ENCODE data around the gene ONECUT3. TPM values are rescaled to one million over a fixed set of nuclear protein-coding genes. Genes with fewer than 3 reads are reported as not detected.

The ONECUT3 gene
- total RNA-seq, 1 experiment from 2014 or later = 0.04 TPM

GRCh38 chr19:1767464-1767933, 14.2 kb downstream of the ONECUT3 start:
- DNase-seq (ENCODE audit: low spot score) (peak; percentile 79), ATAC-seq (peak; percentile 59)
- TF ChIP-seq, protein P1, sequence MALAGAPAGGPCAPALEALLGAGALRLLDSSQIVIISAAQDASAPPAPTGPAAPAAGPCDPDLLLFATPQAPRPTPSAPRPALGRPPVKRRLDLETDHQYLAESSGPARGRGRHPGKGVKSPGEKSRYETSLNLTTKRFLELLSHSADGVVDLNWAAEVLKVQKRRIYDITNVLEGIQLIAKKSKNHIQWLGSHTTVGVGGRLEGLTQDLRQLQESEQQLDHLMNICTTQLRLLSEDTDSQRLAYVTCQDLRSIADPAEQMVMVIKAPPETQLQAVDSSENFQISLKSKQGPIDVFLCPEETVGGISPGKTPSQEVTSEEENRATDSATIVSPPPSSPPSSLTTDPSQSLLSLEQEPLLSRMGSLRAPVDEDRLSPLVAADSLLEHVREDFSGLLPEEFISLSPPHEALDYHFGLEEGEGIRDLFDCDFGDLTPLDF (CRISPR knock-in tag; IDR thresholded peaks at IDR 0.05) = no peak
- TF ChIP-seq CTCF (IDR thresholded peaks at IDR 0.05) = peak; percentile 96
- peaks cover 17% of the 10 kb centered on the region for H3K9me3 Mint-ChIP-seq
- CTCF ChIA-PET = interaction anchor here (0.5 to 9.4 kb wide), 52 partner anchors 8 to 324 kb away, joined by 3 to 161 read pairs (median 5); partner anchors contain the start of genes ATP8B3, MBD3, REEP6 and TCF3
- H3K27ac Mint-ChIP-seq = no peak overlapping the region
- H3K36me3 Mint-ChIP-seq = peaks cover 11% of the 10 kb centered on the region
- H3K4me3 Mint-ChIP-seq = no peak overlapping the region
- peaks cover 99% of the 10 kb centered on the region for H3K27me3 Mint-ChIP-seq (ENCODE audit: low read depth)
- H3K4me1 Mint-ChIP-seq = peaks cover 11% of the 10 kb centered on the region
- POLR2A ChIA-PET = no interaction called here

GRCh38 chr19:1768248-1768647, 14.9 kb downstream of the ONECUT3 start:
- ATAC-seq = peak; percentile 85
- Mint-ChIP-seq H3K4me3 (no peak overlapping the region), H3K9me3 (peaks cover 17% of the 10 kb centered on the region), H3K36me3 (peaks cover 11% of the 10 kb centered on the region), H3K4me1 (peaks cover 11% of the 10 kb centered on the region), H3K27me3 (ENCODE audit: low read depth) (peaks cover 99% of the 10 kb centered on the region), H3K27ac (no peak overlapping the region)
- TF ChIP-seq ATF1 (CRISPR knock-in tag; IDR thresholded peaks at IDR 0.05) (no peak), CTCF (IDR thresholded peaks at IDR 0.05) (peak; percentile 66), ZNF263 (CRISPR knock-in tag; IDR thresholded peaks at IDR 0.05; ENCODE audit: low read depth) (no peak)
- TF ChIP-seq, protein P2, sequence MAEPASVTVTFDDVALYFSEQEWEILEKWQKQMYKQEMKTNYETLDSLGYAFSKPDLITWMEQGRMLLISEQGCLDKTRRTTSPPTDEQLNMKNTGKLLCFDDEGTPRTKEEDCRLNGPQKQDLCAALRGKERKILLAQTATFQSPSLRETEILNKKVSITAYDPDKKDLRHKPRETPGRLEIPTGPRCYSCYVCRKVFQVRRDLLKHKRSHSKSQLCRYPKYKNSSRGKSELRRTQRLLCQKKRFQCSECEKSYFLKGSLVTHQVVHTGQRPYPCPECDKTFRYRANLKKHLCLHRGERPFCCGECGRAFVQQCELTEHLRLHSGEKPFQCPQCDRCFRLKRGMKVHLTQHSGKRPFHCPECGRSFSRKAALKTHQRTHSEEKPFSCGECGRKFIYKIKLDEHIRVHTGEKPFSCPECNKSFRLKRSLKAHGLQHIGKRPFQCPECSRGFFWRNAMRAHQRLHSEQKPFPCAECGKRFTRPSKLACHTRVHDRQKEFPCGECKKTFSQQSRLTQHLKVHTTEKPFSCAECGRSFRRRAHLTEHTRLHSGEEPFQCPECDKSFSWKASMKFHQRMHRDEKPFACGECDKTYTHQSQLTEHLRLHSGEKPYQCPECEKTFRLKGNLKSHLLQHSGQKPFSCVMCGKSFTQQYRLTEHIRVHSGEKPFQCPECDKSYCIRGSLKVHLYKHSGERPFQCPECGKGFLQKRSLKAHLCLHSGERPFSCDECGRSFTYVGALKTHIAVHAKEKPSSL (CRISPR knock-in tag; conservative IDR thresholded peaks at IDR 0.05) = no peak
- ChIA-PET POLR2A (interaction anchor here (0.6 kb wide), 1 partner anchor 61 kb away, joined by 3 read pairs; no protein-coding TSS in a partner anchor), CTCF (interaction anchor here (0.5 to 9.4 kb wide), 56 partner anchors 9 to 325 kb away, joined by 3 to 161 read pairs (median 5); partner anchors contain the start of genes ATP8B3, MBD3, REEP6 and TCF3)
- DNase-seq (ENCODE audit: low spot score) = peak; percentile 93

GRCh38 chr19:1768918-1769644, 15.8 kb downstream of the ONECUT3 start:
- peaks cover 17% of the 10 kb centered on the region for H3K9me3 Mint-ChIP-seq
- DNase-seq (ENCODE audit: low spot score) (no peak), ATAC-seq (no peak)
- peaks cover 99% of the 10 kb centered on the region for H3K27me3 Mint-ChIP-seq (ENCODE audit: low read depth)
- no peak overlapping the region for H3K27ac Mint-ChIP-seq
- ChIA-PET CTCF (interaction anchor here (0.7 to 9.4 kb wide), 61 partner anchors 8 to 326 kb away, joined by 3 to 161 read pairs (median 5); partner anchors contain the start of genes ATP8B3, MBD3, REEP6 and TCF3), POLR2A (interaction anchor here (0.5 to 0.6 kb wide), 2 partner anchors 60 to 422 kb away, joined by 3 to 4 read pairs; no protein-coding TSS in a partner anchor)
- peaks cover 11% of the 10 kb centered on the region for H3K36me3 Mint-ChIP-seq
- H3K4me3 Mint-ChIP-seq = no peak overlapping the region
- peaks cover 6% of the 10 kb centered on the region for H3K4me1 Mint-ChIP-seq
- TF ChIP-seq TP53 (CRISPR knock-in tag; IDR thresholded peaks at IDR 0.05) (no peak), ESRRA (CRISPR knock-in tag; IDR thresholded peaks at IDR 0.05; ENCODE audit: borderline replicate concordance) (no peak), FOXK1 (CRISPR knock-in tag; IDR thresholded peaks at IDR 0.05) (no peak), ZNF263 (CRISPR knock-in tag; IDR thresholded peaks at IDR 0.05; ENCODE audit: low read depth) (no peak), TEAD1 (CRISPR knock-in tag; IDR thresholded peaks at IDR 0.05) (no peak), ZNF423 (CRISPR knock-in tag; IDR thresholded peaks at IDR 0.05) (no peak), ETV6 (CRISPR knock-in tag; IDR thresholded peaks at IDR 0.05) (no peak), ZSCAN18 (CRISPR knock-in tag; IDR thresholded peaks at IDR 0.05) (no peak), SP1 (CRISPR knock-in tag; conservative IDR thresholded peaks at IDR 0.05) (no peak), SOX15 (CRISPR knock-in tag; IDR thresholded peaks at IDR 0.05) (no peak)
- TF ChIP-seq, protein P1 (CRISPR knock-in tag; IDR thresholded peaks at IDR 0.05) = no peak
- TF ChIP-seq, protein P3, sequence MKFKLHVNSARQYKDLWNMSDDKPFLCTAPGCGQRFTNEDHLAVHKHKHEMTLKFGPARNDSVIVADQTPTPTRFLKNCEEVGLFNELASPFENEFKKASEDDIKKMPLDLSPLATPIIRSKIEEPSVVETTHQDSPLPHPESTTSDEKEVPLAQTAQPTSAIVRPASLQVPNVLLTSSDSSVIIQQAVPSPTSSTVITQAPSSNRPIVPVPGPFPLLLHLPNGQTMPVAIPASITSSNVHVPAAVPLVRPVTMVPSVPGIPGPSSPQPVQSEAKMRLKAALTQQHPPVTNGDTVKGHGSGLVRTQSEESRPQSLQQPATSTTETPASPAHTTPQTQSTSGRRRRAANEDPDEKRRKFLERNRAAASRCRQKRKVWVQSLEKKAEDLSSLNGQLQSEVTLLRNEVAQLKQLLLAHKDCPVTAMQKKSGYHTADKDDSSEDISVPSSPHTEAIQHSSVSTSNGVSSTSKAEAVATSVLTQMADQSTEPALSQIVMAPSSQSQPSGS (CRISPR knock-in tag; IDR thresholded peaks at IDR 0.05; ENCODE audit: borderline replicate concordance, low read depth) = no peak

All from WTC11 (cell line).